Motor neuron (in vitro differentiated cells): ENCODE data around the gene MLLT3. TPM values are rescaled to one million over a fixed set of nuclear protein-coding genes. Genes with fewer than 3 reads are reported as not detected.
A peak's percentile ranks its signal among the peaks of the same experiment; 100 is the strongest.

Experiments used
- ATAC-seq, 8 experiments: fragments of 200-7000 bp; cut with Tn5 transposase; replicated peaks in 6 of 8; 2 replicates each; pipeline ENCODE4 v1.8.0; 2021; ENCODE audit warnings: mild to moderate bottlenecking in 8 of 8, moderate library complexity in 8 of 8
- H3K27ac ChIP-seq, 2 donors: fragments of 250-450 bp; sonication (Bioruptor Pico); 2 replicates each; pipeline ENCODE4 v1.9.0; 2021; ENCODE audit warnings: antibody characterized with exemption in 2 of 2, mild to moderate bottlenecking in 2 of 2, moderate library complexity in 1 of 2
- H3K4me1 ChIP-seq, 2 donors: fragments of 250-450 bp; sonication (Bioruptor Pico); replicated peaks in 1 of 2; 2 replicates each; pipeline ENCODE4 v1.6.1; 2021; ENCODE audit warnings: antibody characterized with exemption in 2 of 2, mild to moderate bottlenecking in 2 of 2, moderate library complexity in 1 of 2
- H3K4me3 ChIP-seq, 5 donors: fragments of 250-450 bp; sonication (Bioruptor Pico); 2 replicates each; pipeline ENCODE4 v1.9.0; 2021; ENCODE audit warnings: antibody characterized with exemption in 5 of 5, mild to moderate bottlenecking in 5 of 5, moderate library complexity in 4 of 5
- WGBS, 10 experiments: fragments of 450-650 bp; shearing (Covaris generic); methylation state at CpG; one replicate each; pipeline ENCODE4 v1.0.0; 2022; 5-methylcytosine and 5-hydroxymethylcytosine counted together
- in situ Hi-C, 9 experiments: fragments of 400-800 bp; cut with MboI; loops; one replicate each; pipeline ENCODE4 v1.15.0; 2021; ENCODE audit warnings: low sequenced_read_pairs in 9 of 9, low pct_unique_long_range_greater_than_20kb in 2 of 9; ENCODE audit not compliant: unreplicated experiment in 9 of 9
- total RNA-seq, 8 experiments: library from RNA; unstranded; fragments of 300-600 nt; gene quantifications; 2 replicates each; pipeline versions ENCODE4 v1.2.3 to v1.2.4, GENCODE V29; 2022

The MLLT3 gene
- total RNA-seq, 8 experiments from 2014 or later, result 10.8 to 63.2 (median 31.6) TPM

DNA sequence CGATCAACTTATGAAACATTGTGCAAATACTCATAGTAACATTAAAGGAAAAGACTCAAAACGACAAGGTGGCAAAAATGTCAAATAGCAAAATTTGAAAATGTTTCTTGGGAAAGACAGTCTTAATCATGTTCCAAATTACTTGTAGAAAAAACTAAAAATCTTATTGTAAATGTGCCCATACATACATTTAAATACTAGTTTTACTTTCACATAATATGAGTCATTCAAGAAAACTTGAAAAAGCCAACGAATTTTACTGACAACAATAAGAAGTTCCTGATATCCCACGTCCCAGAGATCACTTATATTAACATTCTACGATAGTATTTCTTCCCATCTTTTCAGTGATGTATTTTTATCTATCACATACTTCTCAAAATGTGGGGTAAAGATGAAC is 13.7 kb downstream of the MLLT3 start:
- in situ Hi-C loops, result loop anchor here in 4 of 9 experiments (25.0 kb wide), 2 partner anchors 246 to 671 kb away; no protein-coding TSS in a partner anchor
- 41 to 94% (median 65%) methylated on average over 2 to 5 of the region's 5 CpGs; no CpG with 5 or more reads in 1 of the 10 experiments for WGBS, 10 experiments

DNA sequence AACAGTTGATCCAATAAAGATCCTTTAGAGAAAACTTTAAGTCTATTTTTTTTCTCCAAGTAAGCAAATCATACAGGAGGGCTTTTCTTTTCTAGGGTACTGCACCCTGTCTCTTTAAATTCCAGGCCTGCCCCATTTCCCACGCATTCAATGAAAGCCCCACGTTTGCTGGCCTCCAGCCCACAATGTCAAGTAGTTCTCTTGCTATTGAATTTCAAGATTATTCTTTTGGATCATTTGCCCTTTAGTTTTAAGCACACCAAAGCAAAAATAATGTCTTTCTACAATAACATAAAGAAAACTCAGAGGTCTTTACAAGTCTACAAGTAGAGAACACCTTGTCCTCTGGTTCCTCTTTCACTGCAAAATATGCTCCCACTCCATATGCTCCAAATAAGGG is 15.6 kb downstream of the MLLT3 start:
- Histone ChIP-seq H3K27ac (no peak overlapping the region), H3K4me3 (no peak overlapping the region), H3K4me1 (peaks cover 0 to 2% of the 10 kb centered on the region in 2 donors)
- in situ Hi-C loops, result loop anchor here in 4 of 9 experiments (25.0 kb wide), 2 partner anchors 244 to 669 kb away; no protein-coding TSS in a partner anchor
- no peak for ATAC-seq
- WGBS, 10 experiments, result 13 to 75% (median 38%) methylated on average over 1 to 2 of the region's 2 CpGs; no CpG with 5 or more reads in 1 of the 10 experiments

More for the DNA sequence above, 13.7 kb downstream of the MLLT3 start:
- Histone ChIP-seq H3K4me3 (no peak overlapping the region), H3K4me1 (peaks cover 0 to 2% of the 10 kb centered on the region in 2 donors), H3K27ac (no peak overlapping the region)
- ATAC-seq, result no peak

DNA sequence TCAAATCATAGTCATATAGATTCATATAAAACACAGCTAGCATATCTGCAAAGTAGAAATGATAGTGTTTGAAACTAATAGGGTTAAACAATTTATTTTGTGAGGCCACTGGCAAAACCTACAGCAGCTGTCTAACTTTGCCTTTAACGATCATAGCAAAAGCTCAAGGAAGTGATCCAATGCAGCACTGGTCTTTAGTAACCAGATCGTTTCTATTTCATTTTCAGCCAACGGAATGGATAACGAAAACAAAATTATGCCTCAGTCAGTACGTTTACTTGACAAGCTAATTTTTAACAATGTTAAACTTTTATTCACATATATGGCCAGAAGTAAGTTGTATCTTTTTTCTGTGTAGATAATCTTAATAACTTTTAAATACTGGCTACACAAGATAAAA is 17.7 kb downstream of the MLLT3 start:
- 4 to 87% (median 44%) methylated on average over 2 to 5 of the region's 5 CpGs; no CpG with 5 or more reads in 1 of the 10 experiments for WGBS, 10 experiments
- ATAC-seq, result peak in 1 of 8 experiments; percentile 52
- Histone ChIP-seq H3K4me1 (peaks cover 0 to 2% of the 10 kb centered on the region in 2 donors), H3K27ac (no peak overlapping the region), H3K4me3 (no peak overlapping the region)
- in situ Hi-C loops, result loop anchor here in 4 of 9 experiments (25.0 kb wide), 2 partner anchors 242 to 667 kb away; no protein-coding TSS in a partner anchor

DNA sequence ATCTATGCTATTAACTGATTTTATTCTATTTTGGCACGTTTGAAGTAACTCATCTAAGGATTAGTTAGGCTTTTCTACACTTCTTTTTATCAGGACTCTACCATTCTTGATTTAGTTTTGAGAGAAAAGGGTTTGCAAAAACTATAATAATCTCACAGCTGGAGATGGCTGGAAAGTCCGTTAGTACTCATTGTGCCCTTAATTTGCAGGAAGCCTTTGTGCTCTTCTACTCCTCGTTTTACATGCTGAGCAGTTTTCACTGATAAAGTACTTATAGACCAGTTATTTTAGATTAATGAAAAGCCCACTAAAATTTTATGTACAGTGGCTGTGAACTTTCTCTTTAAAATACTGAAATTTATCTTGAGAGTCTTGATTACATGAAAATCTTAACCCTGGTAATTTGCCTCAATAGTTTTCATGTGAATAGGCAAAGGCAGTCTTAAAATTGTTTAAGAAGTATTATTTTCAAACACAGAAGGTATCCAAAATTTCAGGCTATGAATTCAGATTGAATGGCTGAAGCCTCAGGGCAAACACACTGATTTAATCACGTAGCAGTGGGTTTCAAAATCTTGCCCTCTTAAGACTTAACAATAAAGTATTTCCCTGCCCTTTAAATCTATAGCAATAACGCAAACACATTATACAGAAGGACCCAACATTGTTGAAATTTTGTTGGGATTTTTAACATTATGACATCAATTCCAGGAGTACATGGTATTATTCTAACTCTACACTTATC is 18.6 kb downstream of the MLLT3 start:
- no peak overlapping the region for H3K27ac ChIP-seq
- peaks cover 0 to 2% of the 10 kb centered on the region in 2 donors for H3K4me1 ChIP-seq
- no peak for ATAC-seq
- in situ Hi-C loops, result loop anchor here in 4 of 9 experiments (25.0 kb wide), 2 partner anchors 241 to 666 kb away; no protein-coding TSS in a partner anchor
- H3K4me3 ChIP-seq, result no peak overlapping the region
- WGBS, 10 experiments, result 30 to 72% (median 46%) methylated on average over 2 to 5 of the region's 5 CpGs

DNA sequence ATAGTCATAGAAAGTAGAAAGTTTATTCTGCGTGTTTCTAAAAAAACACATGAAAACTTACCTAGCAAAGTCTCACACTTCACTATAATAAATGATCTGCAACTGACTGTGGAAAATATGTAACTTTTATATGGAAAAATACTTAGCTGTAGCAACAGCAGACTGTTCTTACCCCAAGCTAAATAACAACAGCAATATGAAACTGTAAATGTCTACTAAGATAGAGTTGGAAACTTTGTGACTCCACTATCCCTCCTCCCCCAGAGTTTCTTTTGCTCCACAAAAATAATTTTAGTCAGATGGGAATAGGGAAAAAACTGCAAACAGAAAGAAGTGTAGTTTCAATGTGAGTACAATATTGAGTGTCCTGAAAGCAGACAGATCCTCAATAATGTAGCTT is 21.0 kb downstream of the MLLT3 start:
- Histone ChIP-seq H3K4me3 (no peak overlapping the region), H3K27ac (no peak overlapping the region), H3K4me1 (peaks cover 0 to 2% of the 10 kb centered on the region in 2 donors)
- WGBS, 10 experiments, result 71 to 100% (median 88%) methylated on average over 1 of the region's 1 CpG; no CpG with 5 or more reads in 3 of the 10 experiments
- in situ Hi-C loops, result loop anchor here in 4 of 9 experiments (25.0 kb wide), 2 partner anchors 239 to 664 kb away; no protein-coding TSS in a partner anchor
- ATAC-seq, result no peak

DNA sequence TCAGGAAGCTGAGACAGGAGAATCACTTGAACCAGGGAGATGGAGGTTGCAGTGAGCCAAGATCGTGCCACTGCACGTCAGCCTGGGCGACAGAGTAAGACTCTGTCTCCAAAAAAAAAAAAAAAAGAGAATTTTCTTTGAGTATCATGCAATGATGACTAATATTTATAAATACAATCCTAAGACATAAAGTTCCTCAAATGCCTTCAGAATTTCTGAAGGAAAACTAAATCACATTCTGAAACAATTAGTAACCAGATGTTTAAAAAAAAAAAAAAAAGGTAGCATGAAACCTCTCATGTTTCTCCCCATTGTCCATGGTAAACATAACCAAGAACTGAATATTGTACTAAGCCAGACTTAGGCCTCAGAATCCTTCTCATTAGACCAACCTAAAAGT is 23.1 kb downstream of the MLLT3 start:
- WGBS, 10 experiments, result 27 to 100% (median 94%) methylated on average over 1 to 3 of the region's 3 CpGs; no CpG with 5 or more reads in 1 of the 10 experiments
- Histone ChIP-seq H3K4me1 (peaks cover 0 to 2% of the 10 kb centered on the region in 2 donors), H3K27ac (no peak overlapping the region), H3K4me3 (no peak overlapping the region)
- no peak for ATAC-seq
- in situ Hi-C loops, result no loop called here

DNA sequence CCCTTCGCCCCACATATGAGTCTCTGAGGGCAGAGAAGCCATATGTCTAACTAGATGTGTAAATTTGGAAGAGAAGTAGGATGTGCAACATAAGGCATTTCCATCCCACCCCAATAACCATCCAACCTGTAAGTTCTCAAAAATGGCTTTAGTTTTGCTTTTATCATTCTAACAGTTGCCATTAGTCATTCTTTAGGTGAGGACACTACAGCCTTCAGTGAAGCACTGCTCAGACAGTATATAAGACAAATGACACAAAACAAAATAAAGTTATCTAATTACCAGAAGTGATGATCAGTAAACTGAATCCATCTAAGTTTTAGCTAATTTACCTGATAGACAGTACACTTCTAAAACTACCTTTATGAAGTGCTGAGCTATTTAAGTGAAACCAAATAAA is 23.9 kb downstream of the MLLT3 start:
- 75 to 100% (median 100%) methylated on average over 1 of the region's 1 CpG; no CpG with 5 or more reads in 3 of the 10 experiments for WGBS, 10 experiments
- Histone ChIP-seq H3K27ac (no peak overlapping the region), H3K4me1 (no peaks in the 10 kb centered on the region), H3K4me3 (no peak overlapping the region)
- in situ Hi-C loops, result no loop called here
- no peak for ATAC-seq

DNA sequence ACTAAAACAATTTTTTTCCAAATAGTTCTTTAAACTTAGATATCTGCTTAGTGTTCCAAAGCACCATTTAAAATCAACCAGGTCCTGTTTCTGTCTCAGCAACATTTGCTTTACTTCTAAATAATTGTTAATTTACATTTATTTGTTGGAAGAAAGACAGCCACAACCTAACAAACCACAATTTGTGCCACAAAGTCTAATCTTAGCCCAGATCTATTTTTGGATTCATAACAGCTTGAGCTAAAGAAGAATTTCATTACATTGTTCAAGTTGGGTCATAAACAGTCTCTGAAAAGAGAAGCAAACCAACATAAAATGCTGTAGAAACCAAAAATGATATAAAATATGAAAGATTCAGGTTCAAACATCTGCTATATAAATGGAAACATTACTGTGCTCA is 24.4 kb downstream of the MLLT3 start:
- in situ Hi-C loops, result no loop called here
- ATAC-seq, result no peak
- no peak overlapping the region for H3K27ac ChIP-seq

DNA sequence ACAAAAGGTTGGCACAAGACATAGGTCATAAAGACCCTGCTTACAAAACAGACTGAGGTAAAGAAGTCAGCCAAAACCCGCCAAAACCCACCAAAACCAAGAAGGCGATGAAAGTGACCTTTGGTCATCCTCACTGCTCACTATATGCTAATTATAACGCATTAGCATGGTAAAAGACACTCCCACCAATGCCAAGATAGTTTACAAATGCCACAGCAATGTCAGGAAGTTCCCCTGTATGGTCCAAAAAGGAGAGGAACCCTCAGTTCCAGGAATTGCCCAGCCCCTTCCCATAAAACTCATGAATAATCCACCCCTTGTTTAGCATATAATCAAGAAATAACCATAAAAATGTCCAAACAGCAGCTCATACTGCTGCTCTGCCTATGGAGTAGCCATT is 27.7 kb downstream of the MLLT3 start:
- peak in 3 of 8 experiments; percentile 62 to 76 (median 76) for ATAC-seq
- WGBS, 10 experiments, result 36 to 94% (median 79%) methylated on average over 1 to 3 of the region's 3 CpGs

More for the DNA sequence above, 24.4 kb downstream of the MLLT3 start:
- Histone ChIP-seq H3K4me3 (no peak overlapping the region), H3K4me1 (no peaks in the 10 kb centered on the region)

DNA sequence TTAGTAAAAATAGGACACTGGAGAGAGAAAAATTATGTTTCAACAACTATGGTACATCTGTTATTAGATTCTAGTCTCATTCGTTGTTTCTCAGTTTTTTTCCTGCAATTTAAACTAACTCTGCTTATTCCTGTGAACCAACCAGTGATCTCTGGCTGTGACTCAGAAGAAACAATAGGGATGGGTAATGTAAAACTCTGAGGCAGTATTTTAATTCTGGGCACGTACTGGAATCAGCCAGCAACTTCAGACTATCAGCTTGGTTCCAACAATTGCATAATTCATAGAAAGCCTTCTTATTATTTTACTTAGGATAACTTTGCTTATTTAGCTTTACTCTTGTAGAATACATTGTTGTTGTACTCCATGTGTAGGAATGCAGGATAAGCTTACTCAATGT is 28.8 kb downstream of the MLLT3 start:
- WGBS, 10 experiments, result 0 to 88% (median 55%) methylated on average over 1 to 2 of the region's 2 CpGs
- no peaks in the 10 kb centered on the region for H3K4me1 ChIP-seq
- in situ Hi-C loops, result no loop called here
- H3K4me3 ChIP-seq, result no peak overlapping the region
- ATAC-seq, result peak in 7 of 8 experiments; percentile 34 to 87 (median 62)
- H3K27ac ChIP-seq, result no peak overlapping the region

More for the DNA sequence above, 27.7 kb downstream of the MLLT3 start:
- Histone ChIP-seq H3K4me3 (no peak overlapping the region), H3K27ac (no peak overlapping the region), H3K4me1 (no peaks in the 10 kb centered on the region)
- in situ Hi-C loops, result no loop called here

DNA sequence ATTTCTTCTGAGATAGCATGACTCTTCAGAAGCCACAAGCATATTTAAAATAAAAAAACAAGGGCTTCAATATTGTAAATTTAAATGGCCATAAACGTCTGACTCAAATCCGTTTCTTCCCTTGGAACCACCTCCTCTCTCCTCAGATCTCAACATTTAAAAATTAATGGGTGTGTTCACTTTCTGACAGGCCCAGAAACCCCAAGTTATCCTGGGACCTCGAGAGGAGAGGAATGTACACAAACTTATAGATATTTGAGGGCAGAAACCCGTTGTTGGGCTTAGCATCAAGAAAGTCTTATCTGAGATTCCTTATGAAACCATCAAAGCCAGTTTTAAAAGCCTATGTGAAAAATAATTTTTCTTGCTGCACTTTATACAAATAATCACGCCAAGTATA is 29.2 kb downstream of the MLLT3 start:
- no peak overlapping the region for H3K27ac ChIP-seq
- WGBS, 10 experiments, result 20 to 100% (median 83%) methylated on average over 1 to 5 of the region's 5 CpGs

DNA sequence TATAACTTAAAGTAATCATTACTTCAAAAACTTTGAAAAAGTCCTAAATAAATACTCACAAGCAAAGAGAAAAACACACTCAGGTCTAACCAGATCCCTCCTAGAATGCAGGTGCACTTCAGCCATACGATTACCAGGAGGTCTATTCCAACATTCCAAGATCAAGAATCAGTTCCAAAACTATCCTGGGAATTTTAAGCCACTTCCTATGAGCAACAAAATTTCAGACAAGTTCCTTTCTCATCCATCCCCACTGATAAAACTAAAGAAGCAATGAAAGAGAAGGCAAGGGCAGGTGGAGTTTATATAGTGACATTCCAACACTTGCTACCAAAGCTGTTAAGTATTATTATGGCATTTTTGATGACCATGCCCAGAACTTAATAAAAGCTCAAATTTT is 29.6 kb downstream of the MLLT3 start:
- no peak overlapping the region for H3K27ac ChIP-seq
- no peaks in the 10 kb centered on the region for H3K4me1 ChIP-seq
- H3K4me3 ChIP-seq, result no peak overlapping the region
- WGBS, 10 experiments, result 14 to 100% (median 86%) methylated on average over 1 of the region's 1 CpG
- in situ Hi-C loops, result no loop called here
- no peak for ATAC-seq

More for the DNA sequence above, 29.2 kb downstream of the MLLT3 start:
- peak in 2 of 8 experiments; percentile 50 to 72 for ATAC-seq
- Histone ChIP-seq H3K4me3 (no peak overlapping the region), H3K4me1 (no peaks in the 10 kb centered on the region)
- in situ Hi-C loops, result no loop called here

DNA sequence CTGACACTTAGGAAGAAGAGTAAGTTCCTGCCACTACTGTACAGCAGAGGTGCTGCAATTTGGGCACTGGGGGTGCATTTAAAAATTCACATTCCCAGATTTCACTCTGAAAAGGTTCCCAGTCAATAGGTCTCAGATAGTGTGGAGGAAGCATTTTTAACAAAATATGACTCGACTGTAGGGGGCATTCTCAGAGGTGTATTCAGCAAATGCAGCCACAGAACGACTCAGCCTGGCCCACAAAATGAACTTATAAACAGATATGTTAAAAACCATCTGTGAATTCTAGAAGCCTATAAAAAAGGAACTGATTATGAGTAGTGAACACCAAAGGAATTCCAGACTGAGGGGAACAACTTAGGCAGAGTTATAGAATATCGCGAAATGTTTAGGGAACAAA is 31.1 kb downstream of the MLLT3 start:
- in situ Hi-C loops, result no loop called here
- Histone ChIP-seq H3K4me3 (no peak overlapping the region), H3K4me1 (no peaks in the 10 kb centered on the region), H3K27ac (no peak overlapping the region)
- no peak for ATAC-seq
- WGBS, 10 experiments, result 75 to 100% (median 93%) methylated on average over 2 to 4 of the region's 4 CpGs
